B cell (primary cell): Measurements from ENCODE around the gene EZH1. TPM values are rescaled to one million over a fixed set of nuclear protein-coding genes. Genes with fewer than 3 reads are reported as not detected.

Source experiments
- ATAC-seq: fragments of 200-7000 bp; cut with Tn5 transposase; one replicate; pipeline ENCODE4 v1.10.0; 2021; ENCODE audit warnings: low read depth, mild to moderate bottlenecking, moderate number of reproducible peaks, moderate library complexity
- CTCF ChIA-PET: fragments of 350-600 bp; sonication (Branson Sonifier 250); formaldehyde crosslinking; loops from one replicate; lab custom pipeline; 2021; ENCODE audit warnings: antibody characterized with exemption, inconsistent platforms; lab: Charles Lee
- POLR2A ChIA-PET: fragments of 350-600 bp; sonication (Branson Sonifier 250); formaldehyde crosslinking; loops from one replicate; lab custom pipeline; 2021; ENCODE audit warnings: antibody characterized with exemption; lab: Charles Lee
- DNase-seq: peaks from one replicate; pipeline ENCODE4 v3.0.0; 2013
- H2AFZ ChIP-seq: 2 replicates; pipeline ENCODE4 v1.6.1; 2012; ENCODE audit warnings: mild to moderate bottlenecking, low read depth, low read length; ENCODE audit not compliant: insufficient read depth, poor library complexity, severe bottlenecking
- H3K27ac ChIP-seq, 2 donors: 1 replicate in 1 of 2; 2 replicates in 1 of 2; pipeline ENCODE4 v1.5.1; 2012 to 2013; ENCODE audit warnings: low read length in 2 of 2, mild to moderate bottlenecking in 2 of 2, moderate library complexity in 1 of 2
- H3K27me3 ChIP-seq, 4 experiments: fragments of 200-600 bp in 1 of 4; sonication (generic) in 1 of 4; replicated peaks in 1 of 4; 1 replicate in 2 of 4; 2 replicates in 2 of 4; pipeline versions ENCODE4 v1.6.1 to v1.7.0; 2013 to 2016; ENCODE audit warnings: low read length in 3 of 4, mild to moderate bottlenecking in 2 of 4, mixed read lengths in 1 of 4, moderate library complexity in 1 of 4; ENCODE audit not compliant: insufficient read depth in 4 of 4, control insufficient read depth in 3 of 4; ENCODE audit errors: control extremely low read depth in 1 of 4
- H3K36me3 ChIP-seq, 2 experiments: replicated peaks in 1 of 2; 1 replicate in 1 of 2; 2 replicates in 1 of 2; pipeline versions ENCODE4 v1.6.1 to v1.7.1; 2013; ENCODE audit warnings: low read length in 1 of 2; ENCODE audit not compliant: insufficient read depth in 2 of 2, control insufficient read depth in 1 of 2; ENCODE audit errors: control extremely low read depth in 1 of 2, extremely low read depth in 1 of 2
- H3K4me1 ChIP-seq, 2 donors: fragments of 200-600 bp in 1 of 2; sonication (generic) in 1 of 2; 1 replicate in 1 of 2; 2 replicates in 1 of 2; pipeline versions ENCODE4 v1.5.1 to v1.6.1; 2013 to 2017; ENCODE audit warnings: low read length in 2 of 2; ENCODE audit not compliant: control insufficient read depth in 2 of 2, insufficient read depth in 2 of 2
- H3K4me2 ChIP-seq: replicated peaks from 2 replicates; pipeline ENCODE3; 2012; ENCODE audit warnings: mild to moderate bottlenecking, low read depth, low read length; ENCODE audit not compliant: poor library complexity, severe bottlenecking
- H3K4me3 ChIP-seq, 5 experiments: fragments of 200-600 bp in 1 of 5; sonication (generic) in 1 of 5; 1 replicate in 3 of 5; 2 replicates in 2 of 5; pipeline versions ENCODE4 v1.5.1 to v1.7.0; 2011 to 2016; ENCODE audit warnings: low read length in 4 of 5, mild to moderate bottlenecking in 4 of 5, low read depth in 2 of 5, control low read depth in 1 of 5, moderate library complexity in 1 of 5; ENCODE audit not compliant: insufficient read depth in 1 of 5; ENCODE audit errors: control extremely low read depth in 1 of 5, extremely low read depth in 1 of 5
- H3K79me2 ChIP-seq: fragments of 200-600 bp; sonication (generic); one replicate; pipeline ENCODE4 v1.6.0; 2016; ENCODE audit warnings: low read length; ENCODE audit not compliant: control insufficient read depth, insufficient read depth
- H3K9ac ChIP-seq: fragments of 200-600 bp; sonication (generic); 2 replicates; pipeline ENCODE4 v1.6.1; 2017; ENCODE audit warnings: mild to moderate bottlenecking, low read length, moderate library complexity
- H3K9me3 ChIP-seq, 3 donors: one replicate each; pipeline versions ENCODE4 v1.6.1 to v1.7.1; 2013; ENCODE audit warnings: low read length in 2 of 3; ENCODE audit not compliant: control insufficient read depth in 2 of 3, insufficient read depth in 1 of 3; ENCODE audit errors: control extremely low read depth in 1 of 3
- H4K20me1 ChIP-seq: 2 replicates; pipeline ENCODE4 v1.6.0; 2012; ENCODE audit warnings: mild to moderate bottlenecking, low read length; ENCODE audit not compliant: insufficient read depth, control insufficient read depth, poor library complexity, severe bottlenecking
- H3K27ac Mint-ChIP-seq: one replicate; pipeline ENCODE4 v1.8.0; 2021; ENCODE audit warnings: mixed read lengths
- H3K27me3 Mint-ChIP-seq: one replicate; pipeline ENCODE4 v1.8.0; 2021; ENCODE audit warnings: mixed read lengths
- H3K4me1 Mint-ChIP-seq: one replicate; pipeline ENCODE4 v1.8.0; 2021; ENCODE audit warnings: mixed read lengths
- H3K4me3 Mint-ChIP-seq: one replicate; pipeline ENCODE4 v1.8.0; 2021; ENCODE audit warnings: mixed read lengths
- H3K9me3 Mint-ChIP-seq: one replicate; pipeline ENCODE4 v1.8.0; 2022; ENCODE audit warnings: mixed read lengths; ENCODE audit not compliant: insufficient read depth
- CTCF ChIP-seq: fragments of 200-600 bp; IDR thresholded peaks from one replicate; pipeline ENCODE4 v1.8.0; 2022; ENCODE audit warnings: antibody characterized with exemption, mild to moderate bottlenecking
- EZH2 ChIP-seq: IDR thresholded peaks from 2 replicates; pipeline ENCODE4 v1.6.1; 2012; ENCODE audit warnings: borderline replicate concordance, low read depth, mild to moderate bottlenecking, moderate library complexity, low read length; ENCODE audit not compliant: insufficient read depth, poor library complexity, severe bottlenecking
- WGBS: methylation state at CpG from one replicate; pipeline ENCODE4 v1.1.5; 2013; ENCODE audit warnings: missing lambda C conversion rate; ENCODE audit not compliant: insufficient coverage; 5-methylcytosine and 5-hydroxymethylcytosine counted together
- intact Hi-C: fragments of 100-400 bp; cut with micrococcal nuclease; formaldehyde crosslinking; loops from one replicate; pipeline ENCODE4 v1.10.0; 2022
- polyA plus RNA-seq: library from polyadenylated mRNA; depleted of rRNA; stranded (reverse); fragments of >200 nt; gene quantifications from 2 replicates; pipeline ENCODE4 v1.2.3, GENCODE V29; 2012
- total RNA-seq, 2 donors: library from RNA; stranded (reverse); fragments of 120-200 nt in 1 of 2; gene quantifications; 1 replicate in 1 of 2; 2 replicates in 1 of 2; pipeline versions ENCODE4 v1.2.3 to v1.2.4, GENCODE V29; 2013 to 2022

Gene EZH1
- total and polyA plus RNA-seq, 2 donors (not counting 1 experiment from before 2014, with no cell fraction given), result 115 to 169 TPM

DNA sequence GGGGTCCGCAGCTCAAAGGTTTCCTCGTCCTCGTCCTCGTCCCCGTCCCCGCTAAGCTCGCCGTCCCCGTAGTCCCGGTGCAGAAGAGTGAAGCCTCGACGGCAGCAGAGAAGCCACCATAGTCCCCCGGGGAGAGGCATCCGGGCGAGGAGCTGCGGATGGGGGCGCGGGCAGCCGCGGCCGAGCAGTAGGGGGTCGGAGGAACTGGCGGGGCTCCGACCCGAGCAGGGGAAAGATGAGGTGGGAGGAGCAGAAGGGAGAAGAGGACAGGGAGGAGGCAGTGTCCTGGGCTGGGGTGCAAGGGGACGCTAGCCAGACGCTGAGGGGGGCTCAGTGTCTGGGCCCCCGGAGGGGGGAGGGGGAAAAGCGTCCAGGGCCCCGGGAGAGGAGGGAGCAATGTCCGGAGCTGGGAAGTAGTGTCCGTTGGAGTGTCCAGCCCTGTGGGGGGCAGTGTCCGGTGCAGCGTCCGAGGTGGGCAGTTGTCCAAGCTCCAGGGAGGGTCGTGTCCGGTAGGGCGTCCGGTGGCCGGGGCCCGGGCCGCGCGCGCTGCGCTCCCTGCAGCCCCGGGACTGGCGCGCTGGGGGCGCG lies 68.3 kb downstream of the EZH1 start, which contains the start of gene PLEKHH3:
Gene PLEKHH3 (minus strand): TSS at position 571 of the 588 bp plus-strand sequence. CDS start 431 bp downstream, at position 140.
- ATAC-seq, result no peak
- peak within 1 kb of the TSS; percentile 86 for H3K27ac Mint-ChIP-seq
- peak within 1 kb of the TSS; percentile 53 to 75 (median 65) for H3K4me3 ChIP-seq
- H2AFZ ChIP-seq, result peak within 1 kb of the TSS; percentile 73
- peaks cover 18% of the 10 kb centered on the region for H3K27me3 Mint-ChIP-seq
- POLR2A ChIA-PET, result interaction anchor here (2.0 to 4.5 kb wide), 2 partner anchors 68 to 98 kb away, joined by 6 to 19 read pairs; partner anchors contain the start of genes PSMC3IP, RETREG3 and TUBG1
- intact Hi-C loops, result loop anchor here (2.0 to 10.0 kb wide), 5 partner anchors 109 to 482 kb away; partner anchors contain the start of genes GHDC, MLX, NAGLU and PTGES3L
- peaks cover 68 to 76% of the 10 kb centered on the region in 2 donors for H3K4me1 ChIP-seq
- no peaks in the 10 kb centered on the region for H3K36me3 ChIP-seq
- DNase-seq, result peak; percentile 65
- TF ChIP-seq CTCF, result no peak
- no peak for TF ChIP-seq EZH2
- CTCF ChIA-PET, result interaction anchor here (1.1 to 4.9 kb wide), 4 partner anchors 58 to 98 kb away, joined by 3 to 72 read pairs (median 4); partner anchors contain the start of genes PSMC3IP, RETREG3 and TUBG1
- peaks cover 59% of the 10 kb centered on the region for H3K4me1 Mint-ChIP-seq
- no peaks in the 10 kb centered on the region for H3K79me2 ChIP-seq
- peaks cover 27% of the 10 kb centered on the region for H4K20me1 ChIP-seq
- WGBS, result 1% methylated on average over 35 of the region's 51 CpGs
- H3K4me3 Mint-ChIP-seq, result peak within 1 kb of the TSS; percentile 92
- H3K9me3 ChIP-seq, result peaks cover 0 to 33% (median 0%) of the 10 kb centered on the region in 3 donors
- H3K27ac ChIP-seq, result no peak within 1 kb of the TSS
- H3K9ac ChIP-seq, result peak within 1 kb of the TSS; percentile 51
- H3K27me3 ChIP-seq, result peaks cover 0 to 67% (median 28%) of the 10 kb centered on the region in 4 experiments
- peak within 1 kb of the TSS; percentile 99 for H3K4me2 ChIP-seq
- H3K9me3 Mint-ChIP-seq, result no peaks in the 10 kb centered on the region
